Measurements from ENCODE around the gene MGAT4A. TPM values are rescaled to one million over a fixed set of nuclear protein-coding genes. Genes with fewer than 3 reads are reported as not detected.

Gene MGAT4A
- total RNA-seq, 2 experiments from 2014 or later, result 10.1 to 15.4 TPM

DNA sequence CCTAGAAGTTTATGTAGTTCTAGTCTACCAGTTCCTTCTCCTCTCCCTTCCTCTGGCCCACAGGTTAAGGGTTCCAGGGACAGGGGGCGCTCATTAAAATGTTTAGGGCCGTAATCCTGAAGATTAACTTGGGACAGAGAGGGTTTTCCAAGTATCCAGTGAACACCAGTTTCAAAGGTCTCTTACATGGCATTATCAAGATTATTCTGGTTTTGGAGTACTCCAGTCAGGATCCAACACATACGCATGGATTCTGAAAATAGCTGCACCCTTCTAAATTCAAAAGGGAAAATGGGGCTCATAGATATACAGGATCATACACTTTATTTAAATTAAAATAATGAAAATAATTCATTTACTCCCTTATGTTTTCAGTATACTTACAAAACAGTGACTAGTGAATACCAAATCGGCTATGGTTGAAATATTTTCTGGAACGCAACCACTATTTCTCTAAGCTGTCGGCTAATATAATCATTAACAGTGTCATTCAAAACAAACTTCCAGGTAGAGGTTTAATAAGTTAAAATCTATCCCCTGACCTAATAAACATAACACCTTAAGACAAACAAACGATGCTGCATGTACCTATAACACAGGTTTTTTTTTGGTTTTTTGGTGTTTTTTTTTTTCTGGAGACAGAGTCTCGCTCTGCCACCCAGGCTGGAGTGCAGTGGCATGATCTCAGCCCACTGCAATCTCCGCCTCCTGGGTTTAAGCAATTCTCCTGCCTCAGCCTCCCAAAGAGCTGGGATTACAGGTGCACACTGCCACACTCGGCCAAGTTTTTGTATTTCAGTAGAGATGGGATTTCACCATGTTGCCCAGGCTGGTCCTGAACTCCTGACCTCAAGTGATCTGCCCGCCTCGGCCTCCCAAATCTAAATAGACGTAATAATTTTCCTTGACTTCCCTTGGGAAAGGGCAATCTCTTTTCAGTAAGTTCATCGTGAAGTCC is 44.7 kb downstream of the MGAT4A start:
- intact Hi-C loops (cut with micrococcal nuclease; ENCODE audit: unreplicated experiment), result no loop called here
- H3K9me3 ChIP-seq (ENCODE audit: low read length), result no peaks in the 10 kb centered on the region
- no peak overlapping the region for H3K4me2 ChIP-seq (ENCODE audit: low read length)
- no peak overlapping the region for H2AFZ ChIP-seq (ENCODE audit: low read length)
- H3K9me2 ChIP-seq (ENCODE audit: insufficient read depth, low read length), result no peaks in the 10 kb centered on the region
- ChIA-PET CTCF (ENCODE audit: unreplicated experiment) (no interaction called here), POLR2A (interaction anchor here (0.6 to 1.1 kb wide), 5 partner anchors 12 to 973 kb away, joined by 3 to 5 read pairs (median 3); no protein-coding TSS in a partner anchor)
- no peak for DNase-seq (ENCODE audit: low spot score)
- TF ChIP-seq EZH2phosphoT487 (IDR thresholded peaks at IDR 0.05; ENCODE audit: borderline replicate concordance, low read depth, low read length) (no peak), CTCF (conservative IDR thresholded peaks at IDR 0.05; ENCODE audit: low read length) (no peak)
- H3K36me3 ChIP-seq (ENCODE audit: insufficient read depth, low read length), result no peaks in the 10 kb centered on the region
- H3K79me2 ChIP-seq (ENCODE audit: insufficient read depth, low read depth, low read length), result no peaks in the 10 kb centered on the region
- no peaks in the 10 kb centered on the region for H3K4me1 ChIP-seq (ENCODE audit: insufficient read depth, low read length, poor library complexity, severe bottlenecking)
- H3K27ac ChIP-seq (ENCODE audit: low read depth, low read length, poor library complexity, severe bottlenecking), result no peak overlapping the region
- H4K20me1 ChIP-seq (ENCODE audit: insufficient read depth, low read length), result no peaks in the 10 kb centered on the region
- H3K4me3 ChIP-seq (ENCODE audit: low read depth, low read length, poor library complexity, severe bottlenecking), result no peak overlapping the region
- no TSS peak for BruUV-seq (replicated peaks)

DNA sequence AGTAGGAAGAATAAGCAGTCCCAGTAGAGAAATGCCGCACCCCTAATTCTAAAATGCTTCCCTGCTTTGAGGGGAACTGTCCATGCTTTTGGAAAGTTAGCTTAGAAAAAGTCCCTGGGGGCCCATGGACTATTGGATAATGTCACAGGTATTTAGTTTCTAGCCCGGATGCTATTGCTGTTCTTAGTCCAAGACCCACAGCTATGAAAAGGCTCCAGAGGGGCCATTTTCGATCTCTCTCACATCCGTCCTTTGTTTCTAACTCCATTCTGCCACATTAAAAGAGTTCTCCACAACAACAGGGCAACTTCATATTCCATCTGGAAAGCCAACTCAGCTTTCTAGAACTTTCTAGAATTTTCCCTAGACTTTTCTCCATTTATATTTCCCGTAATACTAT is 47.2 kb downstream of the MGAT4A start:
- no peak overlapping the region for H3K27ac ChIP-seq (ENCODE audit: low read depth, low read length, poor library complexity, severe bottlenecking)
- no peak overlapping the region for H3K4me3 ChIP-seq (ENCODE audit: low read depth, low read length, poor library complexity, severe bottlenecking)
- H3K9me3 ChIP-seq (ENCODE audit: low read length), result no peaks in the 10 kb centered on the region
- no peaks in the 10 kb centered on the region for H3K79me2 ChIP-seq (ENCODE audit: insufficient read depth, low read depth, low read length)
- no peaks in the 10 kb centered on the region for H3K9me2 ChIP-seq (ENCODE audit: insufficient read depth, low read length)
- BruUV-seq (replicated peaks), result no TSS peak
- ChIA-PET CTCF (ENCODE audit: unreplicated experiment) (no interaction called here), POLR2A (interaction anchor here (0.6 kb wide), 1 partner anchor 575 kb away, joined by 3 read pairs; no protein-coding TSS in a partner anchor)
- no peaks in the 10 kb centered on the region for H3K4me1 ChIP-seq (ENCODE audit: insufficient read depth, low read length, poor library complexity, severe bottlenecking)
- no peaks in the 10 kb centered on the region for H4K20me1 ChIP-seq (ENCODE audit: insufficient read depth, low read length)
- TF ChIP-seq CTCF (conservative IDR thresholded peaks at IDR 0.05; ENCODE audit: low read length) (no peak), EZH2phosphoT487 (IDR thresholded peaks at IDR 0.05; ENCODE audit: borderline replicate concordance, low read depth, low read length) (no peak)
- no peak overlapping the region for H2AFZ ChIP-seq (ENCODE audit: low read length)
- no peak overlapping the region for H3K4me2 ChIP-seq (ENCODE audit: low read length)
- intact Hi-C loops (cut with micrococcal nuclease; ENCODE audit: unreplicated experiment), result no loop called here
- DNase-seq (ENCODE audit: low spot score), result no peak
- H3K36me3 ChIP-seq (ENCODE audit: insufficient read depth, low read length), result no peaks in the 10 kb centered on the region

DNA sequence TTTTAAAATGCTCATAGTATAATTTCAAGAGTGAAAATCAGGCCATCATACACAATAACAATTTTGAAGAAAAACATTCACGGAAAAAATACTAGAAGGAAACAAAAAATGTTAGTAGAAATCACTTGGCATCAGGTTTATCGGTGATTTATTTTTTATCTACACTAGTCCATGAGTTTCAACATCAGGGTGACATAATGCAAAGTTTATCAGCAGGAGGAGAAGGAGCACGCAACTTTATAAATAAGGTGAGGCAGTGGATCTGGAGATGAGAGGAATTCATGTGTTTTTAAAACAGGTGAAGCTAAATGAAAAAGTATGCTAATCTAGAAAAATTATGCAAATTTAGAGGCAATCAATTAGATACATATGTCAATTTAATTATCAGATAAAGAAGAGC is 54.2 kb downstream of the MGAT4A start:
- no TSS peak for BruUV-seq (replicated peaks)
- no peak for TF ChIP-seq CTCF (conservative IDR thresholded peaks at IDR 0.05; ENCODE audit: low read length)
- TF ChIP-seq EZH2phosphoT487 (IDR thresholded peaks at IDR 0.05; ENCODE audit: borderline replicate concordance, low read depth, low read length), result no peak
- no peaks in the 10 kb centered on the region for H3K79me2 ChIP-seq (ENCODE audit: insufficient read depth, low read depth, low read length)
- H3K4me3 ChIP-seq (ENCODE audit: low read depth, low read length, poor library complexity, severe bottlenecking), result no peak overlapping the region
- intact Hi-C loops (cut with micrococcal nuclease; ENCODE audit: unreplicated experiment), result no loop called here
- no peaks in the 10 kb centered on the region for H3K4me1 ChIP-seq (ENCODE audit: insufficient read depth, low read length, poor library complexity, severe bottlenecking)
- no peak overlapping the region for H3K4me2 ChIP-seq (ENCODE audit: low read length)
- H3K9me3 ChIP-seq (ENCODE audit: low read length), result peaks cover 16% of the 10 kb centered on the region; the same call in 1 of the 2 replicates
- DNase-seq (ENCODE audit: low spot score), result no peak
- no peak overlapping the region for H3K27ac ChIP-seq (ENCODE audit: low read depth, low read length, poor library complexity, severe bottlenecking)
- H4K20me1 ChIP-seq (ENCODE audit: insufficient read depth, low read length), result no peaks in the 10 kb centered on the region
- peaks cover 23% of the 10 kb centered on the region for H3K36me3 ChIP-seq (ENCODE audit: insufficient read depth, low read length)
- ChIA-PET CTCF (ENCODE audit: unreplicated experiment) (no interaction called here), POLR2A (no interaction called here)
- no peaks in the 10 kb centered on the region for H3K9me2 ChIP-seq (ENCODE audit: insufficient read depth, low read length)
- no peak overlapping the region for H2AFZ ChIP-seq (ENCODE audit: low read length)

Measured in OCI-LY7 (cell line).